GM23338 (cell line): ENCODE data around the gene MYORG. TPM values are rescaled to one million over a fixed set of nuclear protein-coding genes. Genes with fewer than 3 reads are reported as not detected.

Experiments used
- ATAC-seq: fragments of 200-7000 bp; cut with Tn5 transposase; 3 replicates; pipeline ENCODE4 v1.9.1; 2020
- DNase-seq: peaks from one replicate; pipeline ENCODE4 v3.0.0-alpha.2; 2015; ENCODE audit warnings: low spot score
- H2AFZ ChIP-seq: fragments of 200-600 bp; sonication (generic); 2 replicates; pipeline ENCODE4 v1.8.0; 2016; ENCODE audit warnings: antibody characterized with exemption, mild to moderate bottlenecking, moderate library complexity
- H3F3A ChIP-seq: fragments of 200-600 bp; sonication (generic); replicated peaks from 2 replicates; pipeline ENCODE4 v1.8.0; 2017; ENCODE audit warnings: antibody characterized with exemption, mixed run types, low read depth
- H3K27ac ChIP-seq: fragments of 200-600 bp; sonication (generic); 2 replicates; pipeline ENCODE4 v1.6.1; 2016; ENCODE audit warnings: low read depth
- H3K27me3 ChIP-seq: fragments of 200-600 bp; sonication (generic); 2 replicates; pipeline ENCODE4 v1.8.0; 2016; ENCODE audit warnings: mild to moderate bottlenecking, mixed run types, moderate library complexity; ENCODE audit not compliant: insufficient read depth
- H3K36me3 ChIP-seq: fragments of 200-600 bp; sonication (generic); 2 replicates; pipeline ENCODE4 v1.8.0; 2016; ENCODE audit warnings: mild to moderate bottlenecking; ENCODE audit not compliant: insufficient read depth
- H3K4me1 ChIP-seq: fragments of 200-600 bp; sonication (generic); 2 replicates; pipeline ENCODE4 v1.8.0; 2016; ENCODE audit warnings: mild to moderate bottlenecking, moderate library complexity; ENCODE audit not compliant: insufficient read depth
- H3K4me2 ChIP-seq: fragments of 200-600 bp; sonication (generic); 2 replicates; pipeline ENCODE4 v1.7.1; 2017; ENCODE audit warnings: mixed run types
- H3K4me3 ChIP-seq: fragments of 200-600 bp; sonication (generic); 2 replicates; pipeline ENCODE4 v1.6.1; 2016; ENCODE audit warnings: mixed run types
- H3K79me2 ChIP-seq: fragments of 200-600 bp; sonication (generic); replicated peaks from 2 replicates; pipeline ENCODE4 v1.8.0; 2017; ENCODE audit warnings: mild to moderate bottlenecking; ENCODE audit not compliant: insufficient read depth
- H3K9me2 ChIP-seq: fragments of 200-600 bp; sonication (generic); 2 replicates; pipeline ENCODE4 v1.8.0; 2017; ENCODE audit not compliant: insufficient read depth
- H4K20me1 ChIP-seq: fragments of 200-600 bp; sonication (generic); replicated peaks from 2 replicates; pipeline ENCODE4 v1.8.0; 2017; ENCODE audit warnings: mild to moderate bottlenecking; ENCODE audit not compliant: insufficient read depth
- H3K27ac Mint-ChIP-seq: 2 replicates; pipeline ENCODE4 v1.8.0; 2020; ENCODE audit warnings: inconsistent platforms, mild to moderate bottlenecking, moderate library complexity, mixed read lengths
- H3K27me3 Mint-ChIP-seq: 3 replicates; pipeline ENCODE4 v1.8.0; 2022; ENCODE audit warnings: low read depth, mild to moderate bottlenecking, moderate library complexity, mixed read lengths, inconsistent platforms; ENCODE audit not compliant: insufficient read depth, poor library complexity
- H3K36me3 Mint-ChIP-seq: 3 replicates; pipeline ENCODE4 v1.8.0; 2021; ENCODE audit warnings: low read depth, mild to moderate bottlenecking, inconsistent platforms, moderate library complexity, mixed read lengths
- H3K4me1 Mint-ChIP-seq: 3 replicates; pipeline ENCODE4 v1.8.0; 2020; ENCODE audit warnings: mild to moderate bottlenecking, inconsistent platforms, mixed read lengths
- H3K4me3 Mint-ChIP-seq: 3 replicates; pipeline ENCODE4 v1.8.0; 2021; ENCODE audit warnings: moderate library complexity, mild to moderate bottlenecking, inconsistent platforms, mixed read lengths
- H3K9me3 Mint-ChIP-seq: 3 replicates; pipeline ENCODE4 v1.8.0; 2020; ENCODE audit warnings: moderate library complexity, mild to moderate bottlenecking, inconsistent platforms, mixed read lengths
- CREB1 ChIP-seq: fragments of 250-450 bp; sonication (Bioruptor Pico); IDR thresholded peaks from 2 replicates; pipeline ENCODE4 v1.5.0; 2020; ENCODE audit warnings: low read depth, mild to moderate bottlenecking, moderate library complexity
- CTCF ChIP-seq, 2 experiments: fragments of 200-600 bp in 1 of 2; sonication (generic) in 1 of 2; conservative IDR thresholded peaks; 2 replicates each; pipeline versions ENCODE4 v1.5.1 to v1.6.1; 2016 to 2017; ENCODE audit warnings: antibody characterized with exemption in 2 of 2, low read depth in 2 of 2, mild to moderate bottlenecking in 2 of 2, moderate library complexity in 1 of 2
- EZH2 ChIP-seq: fragments of 200-600 bp; sonication (generic); IDR thresholded peaks from one replicate; pipeline ENCODE4 v1.8.0; 2017; ENCODE audit warnings: antibody characterized with exemption, mild to moderate bottlenecking, low read depth; ENCODE audit not compliant: unreplicated experiment
- JUNB ChIP-seq: IDR thresholded peaks from one replicate; pipeline ENCODE4 v1.6.1; 2016; ENCODE audit warnings: antibody characterized with exemption; ENCODE audit not compliant: unreplicated experiment
- NANOG ChIP-seq: IDR thresholded peaks from 2 replicates; pipeline ENCODE4 v1.6.1; 2016; ENCODE audit warnings: antibody characterized with exemption, borderline replicate concordance
- POLR2AphosphoS5 ChIP-seq: IDR thresholded peaks from 2 replicates; pipeline ENCODE4 v1.6.1; 2016; ENCODE audit warnings: antibody characterized with exemption, low read depth
- REST ChIP-seq: IDR thresholded peaks from one replicate; pipeline ENCODE4 v1.6.1; 2018; ENCODE audit warnings: antibody characterized with exemption; ENCODE audit not compliant: unreplicated experiment
- ZNF331 ChIP-seq: fragments of 250-450 bp; sonication (Bioruptor Pico); IDR thresholded peaks from 2 replicates; pipeline ENCODE4 v1.5.0; 2020; ENCODE audit warnings: low read depth, mild to moderate bottlenecking, moderate library complexity
- polyA plus RNA-seq: library from polyadenylated mRNA; unstranded; fragments of >200 nt; fragmentation: Nextera tagmentation; extraction: Ambion mirVana; gene quantifications from 2 replicates; pipeline ENCODE4 v1.2.1, GENCODE V29; 2016
- small RNA-seq: library from RNA; depleted of rRNA; stranded (forward); fragments of <200 nt; gene quantifications from one replicate; pipeline ENCODE3, GENCODE V24; 2014; ENCODE audit warnings: low replicate concordance
- total RNA-seq: library from RNA; depleted of rRNA; stranded (reverse); fragments of >200 nt; shearing (Covaris generic); gene quantifications from 2 replicates; pipeline ENCODE4 v1.2.3, GENCODE V29; 2014; rRNA removed

The MYORG gene
- total and polyA plus RNA-seq, 2 experiments from 2014 or later = 1.5 to 7.3 TPM

- no peak; the same call in 2 of the 3 replicates for ATAC-seq
- Histone ChIP-seq H3K4me2 (no peak overlapping the region), H3K9me2 (no peaks in the 10 kb centered on the region), H3K27me3 (no peaks in the 10 kb centered on the region), H3K79me2 (0 out of 2 replicates have a peak, but pooled peaks cover 5% of the 10 kb centered on the region), H3K4me1 (no peaks in the 10 kb centered on the region), H3F3A (no peaks in the 10 kb centered on the region), H2AFZ (no peak overlapping the region), H3K4me3 (no peak overlapping the region), H3K36me3 (no peaks in the 10 kb centered on the region), H4K20me1 (no peaks in the 10 kb centered on the region), H3K27ac (no peak overlapping the region)
- no peak overlapping the region for H3K4me3 Mint-ChIP-seq
- H3K27me3 Mint-ChIP-seq = no peaks in the 10 kb centered on the region
- H3K36me3 Mint-ChIP-seq = no peaks in the 10 kb centered on the region
- no peaks in the 10 kb centered on the region for H3K9me3 Mint-ChIP-seq
- DNase-seq = no peak
- TF ChIP-seq ZNF331 = no peak
- TF ChIP-seq CTCF (conservative IDR thresholded peaks at IDR 0.05; ENCODE audit: low read depth in 2 of 2) = peak in 1 of 2 experiments; percentile 36; a peak in 2 of 4 replicates
- no peak overlapping the region for H3K27ac Mint-ChIP-seq
- no peaks in the 10 kb centered on the region for H3K4me1 Mint-ChIP-seq
These were observed 58.4 kb downstream of the MYORG start for GRCh38 chr9:34318163-34318790.

GRCh38 chr9:34317436-34317835, 59.3 kb downstream of the MYORG start:
- Histone ChIP-seq H3K4me1 (no peaks in the 10 kb centered on the region), H3K36me3 (no peaks in the 10 kb centered on the region), H3K79me2 (0 out of 2 replicates have a peak, but pooled peaks cover 5% of the 10 kb centered on the region), H3K27ac (no peak overlapping the region), H3K4me3 (no peak overlapping the region), H3K4me2 (no peak overlapping the region), H3F3A (no peaks in the 10 kb centered on the region), H2AFZ (no peak overlapping the region), H3K9me2 (no peaks in the 10 kb centered on the region), H3K27me3 (no peaks in the 10 kb centered on the region), H4K20me1 (no peaks in the 10 kb centered on the region)
- Mint-ChIP-seq H3K27me3 (no peaks in the 10 kb centered on the region), H3K4me1 (no peaks in the 10 kb centered on the region), H3K4me3 (no peak overlapping the region), H3K9me3 (no peaks in the 10 kb centered on the region), H3K36me3 (no peaks in the 10 kb centered on the region), H3K27ac (no peak overlapping the region)
- ATAC-seq (no peak), DNase-seq (no peak)
- TF ChIP-seq JUNB (no peak), CREB1 (CRISPR knock-in tag) (no peak), REST (no peak), EZH2 (no peak), NANOG (no peak), POLR2AphosphoS5 (no peak)

Small RNA genes lying within 50 kb of the gene (small RNA-seq; reads per million reads assigned to genes)
- gene RF00019 = not detected

Other genes with a start within 250 kb of the MYORG start
- 20.7 and 24.9 TPM in 2 replicates for gene UBAP1, start 197.9 kb downstream of the MYORG start, total RNA-seq
- 16.8 and 17.4 TPM in 2 replicates for gene UBAP1, start 197.9 kb downstream of the MYORG start, polyA plus RNA-seq
- gene KIF24, start 47.6 kb downstream of the MYORG start, total RNA-seq = 4.4 and 4.7 TPM in 2 replicates
- gene KIF24, start 47.6 kb downstream of the MYORG start, polyA plus RNA-seq = 1.0 and 1.3 TPM in 2 replicates
- gene NUDT2, start 47.3 kb downstream of the MYORG start, total RNA-seq = 9.5 and 12.1 TPM in 2 replicates
- gene NUDT2, start 47.3 kb downstream of the MYORG start, polyA plus RNA-seq = 16.4 and 16.9 TPM in 2 replicates
- gene FAM219A, start 81.7 kb upstream of the MYORG start, total RNA-seq = 6.1 and 7.2 TPM in 2 replicates
- 3.3 and 3.8 TPM in 2 replicates for gene FAM219A, start 81.7 kb upstream of the MYORG start, polyA plus RNA-seq
- gene DNAI1, start 81.9 kb upstream of the MYORG start, total RNA-seq = 0.19 and 1.0 TPM in 2 replicates
- 0.82 and 1.1 TPM in 2 replicates for gene DNAI1, start 81.9 kb upstream of the MYORG start, polyA plus RNA-seq
- 9.2 and 13.8 TPM in 2 replicates for gene ENHO, start 146.1 kb upstream of the MYORG start, total RNA-seq
- gene ENHO, start 146.1 kb upstream of the MYORG start, polyA plus RNA-seq = 17.5 and 19.7 TPM in 2 replicates
- 1.1 and 1.9 TPM in 2 replicates for gene CNTFR, start 212.8 kb upstream of the MYORG start, total RNA-seq
- 0.59 and 0.73 TPM in 2 replicates for gene CNTFR, start 212.8 kb upstream of the MYORG start, polyA plus RNA-seq
- gene RPP25L, start 235.2 kb upstream of the MYORG start, total RNA-seq = 19.9 and 25.1 TPM in 2 replicates
- 16.4 and 18.5 TPM in 2 replicates for gene RPP25L, start 235.2 kb upstream of the MYORG start, polyA plus RNA-seq
- 12.9 and 20.6 TPM in 2 replicates for gene DCTN3, start 243.6 kb upstream of the MYORG start, total RNA-seq
- 17.9 and 23.2 TPM in 2 replicates for gene DCTN3, start 243.6 kb upstream of the MYORG start, polyA plus RNA-seq